SU-DHL-6 (cell line): ENCODE measurements around the gene MARS1.
A peak's percentile ranks its signal among the peaks of the same experiment; 100 is the strongest.

Source experiments
- H2AFZ ChIP-seq: fragments of 200-600 bp; sonication (generic); 2 replicates; pipeline ENCODE4 v1.6.1; 2014; ENCODE audit warnings: low read depth, mild to moderate bottlenecking, moderate library complexity, mixed read lengths, antibody characterized with exemption, low read length; ENCODE audit not compliant: severe bottlenecking
- H3F3A ChIP-seq: fragments of 200-600 bp; shearing (Covaris generic); 2 replicates; pipeline ENCODE4 v1.6.0; 2016; ENCODE audit warnings: antibody characterized with exemption, mild to moderate bottlenecking; ENCODE audit not compliant: insufficient read depth
- H3K27ac ChIP-seq: fragments of 200-600 bp; sonication (generic); 2 replicates; pipeline ENCODE4 v1.5.1; 2016; ENCODE audit warnings: low read depth, mild to moderate bottlenecking, low read length, moderate library complexity, mixed read lengths
- H3K27me3 ChIP-seq: fragments of 200-600 bp; sonication (generic), shearing (Covaris generic); 2 replicates; pipeline ENCODE4 v1.6.0; 2014; ENCODE audit warnings: mild to moderate bottlenecking, low read length
- H3K36me3 ChIP-seq: fragments of 200-600 bp; sonication (generic); 2 replicates; pipeline ENCODE4 v1.6.1; 2014; ENCODE audit warnings: mild to moderate bottlenecking, low read length, mixed read lengths
- H3K4me2 ChIP-seq: fragments of 300-600, 200-600 bp; shearing (Covaris generic), sonication (generic); 2 replicates; pipeline ENCODE4 v1.6.0; 2014; ENCODE audit warnings: low read length, low read depth, mild to moderate bottlenecking; ENCODE audit not compliant: poor library complexity, severe bottlenecking
- H3K4me3 ChIP-seq: fragments of 200-600 bp; sonication (generic); 2 replicates; pipeline ENCODE4 v1.5.1; 2014; ENCODE audit warnings: antibody characterized with exemption, low read length, mild to moderate bottlenecking, mixed read lengths; ENCODE audit not compliant: insufficient read depth, poor library complexity, severe bottlenecking
- H3K79me2 ChIP-seq: fragments of 200-600 bp; sonication (generic); 2 replicates; pipeline ENCODE4 v1.6.1; 2014; ENCODE audit warnings: mild to moderate bottlenecking, low read length, moderate library complexity; ENCODE audit not compliant: insufficient read depth
- H3K9ac ChIP-seq: fragments of 200-600 bp; sonication (generic); 2 replicates; pipeline ENCODE4 v1.7.0; 2014; ENCODE audit warnings: mild to moderate bottlenecking, low read length
- H3K9me2 ChIP-seq: fragments of 200-600 bp; sonication (generic); replicated peaks from 2 replicates; pipeline ENCODE4 v1.6.1; 2014; ENCODE audit warnings: low read length; ENCODE audit not compliant: insufficient read depth
- H3K9me3 ChIP-seq: fragments of 200-600 bp; sonication (generic); 2 replicates; pipeline ENCODE4 v1.6.1; 2014; ENCODE audit warnings: low read length, mixed read lengths; ENCODE audit not compliant: insufficient read depth
- H4K20me1 ChIP-seq: fragments of 200-600 bp; sonication (generic); 2 replicates; pipeline ENCODE4 v1.6.1; 2014; ENCODE audit warnings: low read depth, mild to moderate bottlenecking, antibody characterized with exemption, low read length, moderate library complexity, mixed read lengths
- CTCF ChIP-seq: fragments of 200-600 bp; sonication (generic); IDR thresholded peaks from one replicate; pipeline ENCODE4 v1.5.1; 2017; ENCODE audit warnings: antibody characterized with exemption, mild to moderate bottlenecking, low read length, moderate library complexity; ENCODE audit not compliant: insufficient read depth, poor library complexity, severe bottlenecking
- EZH2phosphoT487 ChIP-seq: fragments of 200-600 bp; sonication (generic), shearing (Covaris generic); conservative IDR thresholded peaks from 2 replicates; pipeline ENCODE4 v1.6.1; 2018; ENCODE audit warnings: mild to moderate bottlenecking, antibody characterized with exemption, low read length, moderate library complexity, mixed read lengths

The MARS1 gene

GRCh38 chr12:57521525-57522010 is 33.7 kb downstream of the MARS1 start:
- Histone ChIP-seq H3K79me2 (peaks cover 35% of the 10 kb centered on the region), H3K36me3 (peaks cover 4% of the 10 kb centered on the region; the same call in 1 of the 2 replicates), H3F3A (peaks cover 36% of the 10 kb centered on the region), H3K9me3 (no peaks in the 10 kb centered on the region), H3K27ac (peak overlapping the region; percentile 98), H3K4me2 (peak overlapping the region; percentile 84), H3K4me3 (peak overlapping the region; percentile 72), H3K9me2 (no peaks in the 10 kb centered on the region), H4K20me1 (no peaks in the 10 kb centered on the region; the same call in 1 of the 2 replicates), H2AFZ (no peak overlapping the region), H3K27me3 (no peaks in the 10 kb centered on the region), H3K9ac (peak overlapping the region; percentile 83)
- no peak for TF ChIP-seq CTCF
- TF ChIP-seq EZH2phosphoT487: no peak

GRCh38 chr12:57522011-57522886 is 34.4 kb downstream of the MARS1 start, which contains the start of gene MBD6:
MBD6 (plus strand) TSS chr12:57522824; CDS start chr12:57524304, 1,480 bp downstream.
- peaks cover 3% of the 10 kb centered on the region; the same call in 1 of the 2 replicates for H3K36me3 ChIP-seq
- no peaks in the 10 kb centered on the region for H3K9me2 ChIP-seq
- no peaks in the 10 kb centered on the region for H3K27me3 ChIP-seq
- H4K20me1 ChIP-seq: no peaks in the 10 kb centered on the region; the same call in 1 of the 2 replicates
- TF ChIP-seq EZH2phosphoT487: no peak
- no peak for TF ChIP-seq CTCF
- peak within 1 kb of the TSS; percentile 90 for H3K4me2 ChIP-seq
- H2AFZ ChIP-seq: peak within 1 kb of the TSS; percentile 71
- H3K4me3 ChIP-seq: peak within 1 kb of the TSS; percentile 81
- peaks cover 35% of the 10 kb centered on the region for H3K79me2 ChIP-seq
- H3K9me3 ChIP-seq: no peaks in the 10 kb centered on the region
- H3K9ac ChIP-seq: peak within 1 kb of the TSS; percentile 83
- H3K27ac ChIP-seq: peak within 1 kb of the TSS; percentile 98
- H3F3A ChIP-seq: peaks cover 35% of the 10 kb centered on the region

- Histone ChIP-seq H3F3A (peaks cover 29% of the 10 kb centered on the region), H2AFZ (no peak overlapping the region), H3K9me3 (no peaks in the 10 kb centered on the region), H3K9ac (peak overlapping the region; percentile 83), H3K4me2 (peak overlapping the region; percentile 90), H3K4me3 (peak overlapping the region; percentile 81), H3K9me2 (no peaks in the 10 kb centered on the region), H3K27ac (peak overlapping the region; percentile 98), H3K79me2 (peaks cover 33% of the 10 kb centered on the region), H3K36me3 (no peaks in the 10 kb centered on the region), H4K20me1 (no peaks in the 10 kb centered on the region; the same call in 1 of the 2 replicates), H3K27me3 (no peaks in the 10 kb centered on the region)
- TF ChIP-seq EZH2phosphoT487 (no peak), CTCF (no peak)
These were observed 35.2 kb downstream of the MARS1 start for GRCh38 chr12:57522887-57523705.
